GM20000 (cell line): ENCODE measurements around the gene CCN5.

Experiments
- DNase-seq: peaks from one replicate; pipeline ENCODE4 v3.0.0; 2012; ENCODE audit warnings: low spot score
- CTCF ChIP-seq: IDR thresholded peaks from 2 replicates; pipeline ENCODE4 v1.5.1; 2012; ENCODE audit warnings: mild to moderate bottlenecking, control low read depth; ENCODE audit errors: extremely low read depth, missing control alignments

CCN5 gene

GRCh38 chr20:44748005-44748370, 32.8 kb downstream of the CCN5 start:
- no peak for DNase-seq
- no peak for TF ChIP-seq CTCF

- TF ChIP-seq CTCF, result peak; percentile 17
- DNase-seq, result no peak
Observed at GRCh38 chr20:44750081-44750805, 35.1 kb downstream of the CCN5 start.

GRCh38 chr20:44752099-44752931, 37.1 kb downstream of the CCN5 start:
- DNase-seq, result no peak

GRCh38 chr20:44754554-44754953, 39.4 kb downstream of the CCN5 start:
- DNase-seq, result no peak
- no peak for TF ChIP-seq CTCF

More at GRCh38 chr20:44752099-44752931, 37.1 kb downstream of the CCN5 start:
- no peak for TF ChIP-seq CTCF

- DNase-seq, result no peak
- no peak for TF ChIP-seq CTCF
Observed at GRCh38 chr20:44756011-44756688, 41.0 kb downstream of the CCN5 start.

GRCh38 chr20:44756956-44757355, 41.8 kb downstream of the CCN5 start:
- DNase-seq, result no peak
- TF ChIP-seq CTCF, result no peak
